ENCODE results near the gene VSIR.

The VSIR gene

GRCh38 chr10:71727738-71728737 is 45.3 kb downstream of the VSIR start:
- DNase-seq (ENCODE audit: low spot score): peak; percentile 78
- TF ChIP-seq, protein P1, sequence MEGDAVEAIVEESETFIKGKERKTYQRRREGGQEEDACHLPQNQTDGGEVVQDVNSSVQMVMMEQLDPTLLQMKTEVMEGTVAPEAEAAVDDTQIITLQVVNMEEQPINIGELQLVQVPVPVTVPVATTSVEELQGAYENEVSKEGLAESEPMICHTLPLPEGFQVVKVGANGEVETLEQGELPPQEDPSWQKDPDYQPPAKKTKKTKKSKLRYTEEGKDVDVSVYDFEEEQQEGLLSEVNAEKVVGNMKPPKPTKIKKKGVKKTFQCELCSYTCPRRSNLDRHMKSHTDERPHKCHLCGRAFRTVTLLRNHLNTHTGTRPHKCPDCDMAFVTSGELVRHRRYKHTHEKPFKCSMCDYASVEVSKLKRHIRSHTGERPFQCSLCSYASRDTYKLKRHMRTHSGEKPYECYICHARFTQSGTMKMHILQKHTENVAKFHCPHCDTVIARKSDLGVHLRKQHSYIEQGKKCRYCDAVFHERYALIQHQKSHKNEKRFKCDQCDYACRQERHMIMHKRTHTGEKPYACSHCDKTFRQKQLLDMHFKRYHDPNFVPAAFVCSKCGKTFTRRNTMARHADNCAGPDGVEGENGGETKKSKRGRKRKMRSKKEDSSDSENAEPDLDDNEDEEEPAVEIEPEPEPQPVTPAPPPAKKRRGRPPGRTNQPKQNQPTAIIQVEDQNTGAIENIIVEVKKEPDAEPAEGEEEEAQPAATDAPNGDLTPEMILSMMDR (IDR thresholded peaks at IDR 0.05; ENCODE audit: extremely low read depth, missing control alignments): no peak

DNA sequence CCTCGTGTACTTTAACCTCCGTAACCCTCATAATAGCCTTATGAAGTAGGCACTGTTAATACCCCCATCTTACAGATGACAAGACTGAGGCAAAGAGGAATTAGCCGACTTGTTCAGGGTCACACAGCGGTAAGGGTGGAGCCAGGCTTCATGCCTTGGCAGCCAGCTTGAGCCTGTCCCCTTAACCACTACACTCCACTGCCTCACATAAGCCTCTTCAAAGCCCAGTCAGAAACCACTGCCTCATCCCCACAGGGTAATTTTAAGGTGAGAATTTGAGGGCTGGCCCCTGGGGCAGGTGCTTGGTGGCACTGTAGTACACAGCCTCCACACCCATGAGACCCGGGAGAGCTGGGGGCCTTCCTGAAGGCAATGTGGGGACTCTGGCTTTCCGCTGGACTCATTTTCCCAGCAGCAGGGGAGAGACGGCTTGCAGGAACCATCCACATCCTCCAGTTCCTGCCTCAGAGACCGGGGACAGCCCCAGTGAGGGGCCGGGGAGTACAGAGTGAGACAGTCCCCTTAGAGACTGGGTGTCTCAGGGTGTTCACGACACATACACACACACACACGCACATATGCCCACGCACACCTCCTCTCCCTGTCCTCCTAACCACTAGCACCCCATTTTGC is 46.1 kb downstream of the VSIR start:
- TF ChIP-seq, protein P1 (IDR thresholded peaks at IDR 0.05; ENCODE audit: extremely low read depth, missing control alignments): no peak
- DNase-seq (ENCODE audit: low spot score): peak; percentile 67

- TF ChIP-seq, protein P1 (IDR thresholded peaks at IDR 0.05; ENCODE audit: extremely low read depth, missing control alignments): no peak
- no peak for DNase-seq (ENCODE audit: low spot score)
These were observed 46.7 kb downstream of the VSIR start for GRCh38 chr10:71726580-71727104.

DNA sequence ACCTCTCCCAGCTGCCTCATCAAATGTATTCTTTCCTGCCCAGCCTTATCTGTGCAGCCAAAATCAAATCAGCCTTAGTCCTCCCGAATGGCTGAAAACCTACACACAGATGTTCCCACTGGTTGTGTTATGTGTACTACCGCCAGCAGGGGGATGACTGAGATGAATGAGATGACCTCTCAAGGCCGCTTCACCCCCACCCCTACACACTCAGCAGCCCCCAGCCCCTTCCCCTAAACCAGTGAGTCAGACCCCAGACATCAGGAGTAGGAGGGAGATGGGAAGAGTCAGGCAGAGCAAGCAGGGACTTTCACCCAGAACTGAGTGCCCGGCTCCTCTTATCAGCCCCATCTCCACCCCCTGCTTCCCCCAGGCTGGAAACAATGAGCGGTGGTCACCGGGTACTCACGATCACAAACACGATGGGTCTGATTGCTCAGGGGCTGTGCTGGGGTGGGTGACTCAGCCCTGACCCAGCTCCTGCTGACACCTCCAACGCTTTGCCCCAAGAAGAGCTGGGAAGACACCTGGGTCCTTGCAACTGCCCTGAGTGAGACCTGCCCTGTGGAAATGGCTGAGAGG is 47.2 kb downstream of the VSIR start:
- DNase-seq (ENCODE audit: low spot score): peak; percentile 63
- TF ChIP-seq, protein P1 (IDR thresholded peaks at IDR 0.05; ENCODE audit: extremely low read depth, missing control alignments): peak; percentile 15

DNA sequence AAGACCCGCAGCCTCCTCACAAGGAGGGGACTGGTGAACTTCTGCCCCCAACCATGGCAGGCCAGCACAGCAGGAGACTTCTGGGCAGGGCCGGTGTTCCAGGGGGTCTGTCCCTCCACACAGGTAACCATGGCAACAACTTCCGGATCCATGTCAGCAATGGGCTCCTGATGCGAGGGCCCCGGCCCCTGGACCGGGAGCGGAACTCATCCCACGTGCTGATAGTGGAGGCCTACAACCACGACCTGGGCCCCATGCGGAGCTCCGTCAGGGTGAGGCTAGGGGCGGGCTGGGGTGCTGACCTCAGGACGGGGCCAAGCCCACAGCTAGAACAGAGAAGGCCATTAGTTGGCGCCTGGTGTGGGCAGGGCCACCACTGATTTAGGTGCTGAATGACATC is 48.1 kb downstream of the VSIR start:
- TF ChIP-seq, protein P1 (IDR thresholded peaks at IDR 0.05; ENCODE audit: extremely low read depth, missing control alignments): no peak
- DNase-seq (ENCODE audit: low spot score): no peak

DNA sequence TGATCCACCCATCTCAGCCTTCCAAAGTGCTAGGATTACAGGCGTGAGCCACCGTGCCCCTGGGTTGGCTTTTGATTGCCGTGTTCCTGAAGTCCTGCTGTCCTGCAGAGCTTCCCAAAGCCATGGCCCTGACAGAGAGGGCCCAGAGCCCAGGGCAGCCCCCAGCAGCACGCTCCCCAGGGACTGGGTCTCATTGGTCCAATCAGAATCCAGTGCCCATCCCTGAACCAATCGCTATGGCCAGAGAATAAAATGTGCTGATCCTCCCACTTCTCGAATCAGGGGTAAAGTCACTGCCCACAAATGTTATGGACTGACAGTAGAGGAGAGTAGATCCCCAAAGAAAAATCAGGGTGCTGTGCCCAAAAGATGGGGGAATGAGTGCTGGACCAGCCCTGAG is 48.8 kb downstream of the VSIR start:
- TF ChIP-seq, protein P1 (IDR thresholded peaks at IDR 0.05; ENCODE audit: extremely low read depth, missing control alignments): no peak
- no peak for DNase-seq (ENCODE audit: low spot score)
